ENCODE data around the gene FAM209A.

DNA sequence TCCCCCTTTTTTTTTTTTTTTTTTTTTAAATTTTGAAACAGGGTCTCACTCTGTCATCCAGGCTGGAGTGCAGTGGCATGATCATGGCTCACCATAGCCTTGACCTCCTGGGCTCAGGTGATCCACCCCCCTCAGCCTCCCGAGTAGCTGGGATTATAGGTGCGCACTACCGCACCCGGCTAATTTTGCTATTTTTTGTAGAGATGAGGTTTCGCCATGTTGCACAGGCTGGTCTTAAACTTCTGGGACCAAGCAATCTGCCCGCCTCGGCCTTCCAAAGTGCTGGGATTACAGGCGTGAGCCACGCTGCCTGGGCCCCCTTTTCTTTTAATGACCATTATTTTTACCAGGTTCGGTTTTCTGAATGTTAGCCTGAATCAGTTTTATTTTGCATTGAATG is 5.0 kb upstream of the FAM209A start:
- TF ChIP-seq CTCF (IDR thresholded peaks at IDR 0.05): no peak
- TF ChIP-seq POLR2A (IDR thresholded peaks at IDR 0.05): no peak
